ENCODE measurements around the gene SERPINA5.
A peak's percentile ranks its signal among the peaks of the same experiment; 100 is the strongest.

SERPINA5 gene

GRCh38 chr14:94548131-94548998 lies 32.9 kb upstream of the SERPINA5 start:
- ChIA-PET POLR2A (no interaction called here), CTCF (interaction anchor here (0.5 to 2.7 kb wide), 22 partner anchors 9 to 714 kb away, joined by 3 to 30 read pairs (median 4); partner anchors contain the start of gene SERPINA4)
- Histone ChIP-seq H3K36me3 (ENCODE audit: control insufficient read depth in 2 of 2, insufficient read depth in 1 of 2, low read length in 2 of 2) (no peaks in the 10 kb centered on the region), H3K27ac (ENCODE audit: extremely low read depth, low read depth, low read length) (no peak overlapping the region), H3K9me3 (ENCODE audit: control insufficient read depth, insufficient read depth, low read depth, low read length) (no peaks in the 10 kb centered on the region), H3K4me3 (ENCODE audit: low read depth, low read length) (no peak overlapping the region), H3K4me1 (ENCODE audit: control insufficient read depth, insufficient read depth, low read length) (no peaks in the 10 kb centered on the region)
- TF ChIP-seq TCF7L2 (IDR thresholded peaks at IDR 0.05; ENCODE audit: borderline replicate concordance, low read depth, low read length) (no peak), SP7 (tag by site-specific recombination; IDR thresholded peaks at IDR 0.05) (no peak), ZBTB21 (tag by site-specific recombination; IDR thresholded peaks at IDR 0.05) (no peak), ZXDB (tag by site-specific recombination; IDR thresholded peaks at IDR 0.05) (no peak), ZNF555 (tag by site-specific recombination; conservative IDR thresholded peaks at IDR 0.05) (no peak), ZNF777 (tag by site-specific recombination; IDR thresholded peaks at IDR 0.05; ENCODE audit: borderline replicate concordance) (no peak), ZNF394 (tag by site-specific recombination; IDR thresholded peaks at IDR 0.05; ENCODE audit: borderline replicate concordance) (no peak), FEZF1 (tag by site-specific recombination; IDR thresholded peaks at IDR 0.05) (no peak), ZNF214 (tag by site-specific recombination; IDR thresholded peaks at IDR 0.05; ENCODE audit: borderline replicate concordance) (no peak), KLF9 (tag by site-specific recombination; IDR thresholded peaks at IDR 0.05; ENCODE audit: low read depth) (no peak), ZNF768 (tag by site-specific recombination; IDR thresholded peaks at IDR 0.05) (no peak)

GRCh38 chr14:94548999-94549985 lies 31.9 kb upstream of the SERPINA5 start:
- Histone ChIP-seq H3K27ac (ENCODE audit: extremely low read depth, low read depth, low read length) (no peak overlapping the region), H3K4me3 (ENCODE audit: low read depth, low read length) (no peak overlapping the region), H3K36me3 (ENCODE audit: control insufficient read depth in 2 of 2, insufficient read depth in 1 of 2, low read length in 2 of 2) (no peaks in the 10 kb centered on the region), H3K9me3 (ENCODE audit: control insufficient read depth, insufficient read depth, low read depth, low read length) (no peaks in the 10 kb centered on the region), H3K4me1 (ENCODE audit: control insufficient read depth, insufficient read depth, low read length) (no peaks in the 10 kb centered on the region)
- ChIA-PET CTCF (interaction anchor here (0.5 to 2.7 kb wide), 24 partner anchors 9 to 715 kb away, joined by 3 to 30 read pairs (median 4); partner anchors contain the start of gene SERPINA4), POLR2A (no interaction called here)
- no peak for TF ChIP-seq ZNF16 (tag by site-specific recombination; IDR thresholded peaks at IDR 0.05; ENCODE audit: low read depth)
- no peak for TF ChIP-seq ZNF398 (tag by site-specific recombination; IDR thresholded peaks at IDR 0.05)
- no peak for TF ChIP-seq ZNF548 (tag by site-specific recombination; IDR thresholded peaks at IDR 0.05)
- TF ChIP-seq CTCF (tag by site-specific recombination; IDR thresholded peaks at IDR 0.05), result peak; percentile 46
- no peak for TF ChIP-seq GFI1B (tag by site-specific recombination; IDR thresholded peaks at IDR 0.05)
- no peak for TF ChIP-seq ZNF10 (tag by site-specific recombination; IDR thresholded peaks at IDR 0.05)
- peak; percentile 59 for TF ChIP-seq ZNF654 (tag by site-specific recombination; IDR thresholded peaks at IDR 0.05; ENCODE audit: low read depth)
- no peak for TF ChIP-seq ZBTB17 (tag by site-specific recombination; IDR thresholded peaks at IDR 0.05)

All from HEK293 (cell line).